HG03521 (cell line): Measurements from ENCODE around the gene SLC6A18.

Experiments
- ATAC-seq: cut with Tn5 transposase; IDR thresholded peaks from one replicate; pipeline ENCODE4 v1.9.1; 2021; ENCODE audit warnings: mild to moderate bottlenecking, moderate library complexity; ENCODE audit not compliant: unreplicated experiment

SLC6A18 gene

DNA sequence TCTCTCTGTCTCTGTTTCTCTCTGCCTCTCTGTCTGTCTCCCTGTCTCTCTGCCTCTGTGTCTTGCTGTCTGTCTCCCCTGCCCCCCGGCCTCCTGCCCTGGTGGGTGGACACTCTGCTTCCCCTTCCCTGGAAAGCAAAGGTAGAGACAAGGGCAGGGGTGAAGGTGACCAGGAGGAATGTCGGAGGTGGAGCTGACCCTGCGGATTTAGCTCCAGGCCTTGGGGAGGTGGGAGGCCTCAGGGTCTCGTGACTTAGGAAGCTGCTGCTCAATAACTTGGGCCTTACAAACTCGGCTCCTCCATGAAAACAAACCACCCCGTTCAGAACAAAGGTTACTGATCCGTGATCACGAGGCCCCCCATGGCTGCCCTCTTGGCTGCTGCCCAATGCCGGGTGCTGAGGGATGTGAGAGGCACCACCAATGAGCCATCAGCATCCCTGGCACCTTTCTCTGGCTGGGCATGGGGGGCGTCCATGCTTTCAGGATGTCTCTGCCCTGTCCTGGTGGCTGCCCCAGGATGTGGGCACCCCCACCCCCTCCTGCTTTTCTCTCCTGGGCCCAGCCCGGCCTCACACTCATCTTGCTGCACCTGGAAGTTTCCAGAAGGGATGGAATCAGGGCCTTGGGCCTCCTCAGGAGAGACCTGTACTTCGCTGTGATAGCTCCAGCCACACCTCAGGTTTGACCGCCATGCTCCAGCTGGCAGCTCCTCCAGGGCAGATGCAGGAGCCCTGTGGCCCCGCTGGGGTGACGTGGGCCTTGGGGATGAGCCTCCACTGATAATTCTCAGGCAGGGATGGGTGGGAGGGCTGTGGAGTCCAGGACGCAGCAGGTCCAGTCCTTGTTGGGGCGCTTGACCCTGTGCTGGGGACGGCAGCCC, 38.6 kb upstream of the SLC6A18 start:
- ATAC-seq: no peak

DNA sequence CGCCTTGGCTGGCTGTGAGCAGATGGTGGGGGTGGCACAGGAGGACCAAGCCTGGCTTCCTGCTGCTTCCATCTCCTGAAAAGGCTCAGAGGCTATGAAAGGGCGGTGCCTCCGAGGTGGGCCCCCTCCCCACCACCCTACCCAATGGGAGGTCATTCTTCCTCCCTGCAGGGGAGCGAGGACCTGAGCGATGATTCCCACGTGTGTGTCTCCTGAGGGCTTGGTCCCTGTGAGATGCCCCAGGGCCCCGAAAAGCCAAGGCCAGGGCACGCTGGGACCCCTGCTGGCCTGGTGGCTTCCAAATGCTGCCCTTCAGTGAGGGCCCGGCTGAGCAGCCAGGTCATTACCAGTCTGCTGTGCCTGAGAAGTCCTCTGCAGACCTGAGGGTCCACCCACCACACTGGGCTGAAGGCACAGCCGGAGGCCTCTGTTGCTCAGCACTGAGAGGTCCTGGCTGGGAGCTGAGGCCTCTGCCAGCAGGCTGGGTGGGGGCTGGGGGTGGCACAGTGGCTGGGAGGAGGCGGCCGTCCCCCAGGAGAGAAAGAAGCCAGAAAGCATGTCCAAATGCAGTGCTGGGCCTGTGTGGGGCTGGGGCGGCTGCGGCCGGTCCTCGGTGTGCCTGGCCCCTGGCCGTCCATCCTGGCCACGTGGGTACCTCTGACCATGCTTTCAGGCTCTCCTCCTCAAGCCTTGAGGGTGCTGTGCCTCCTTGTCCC, 37.8 kb upstream of the SLC6A18 start:
- no peak for ATAC-seq

DNA sequence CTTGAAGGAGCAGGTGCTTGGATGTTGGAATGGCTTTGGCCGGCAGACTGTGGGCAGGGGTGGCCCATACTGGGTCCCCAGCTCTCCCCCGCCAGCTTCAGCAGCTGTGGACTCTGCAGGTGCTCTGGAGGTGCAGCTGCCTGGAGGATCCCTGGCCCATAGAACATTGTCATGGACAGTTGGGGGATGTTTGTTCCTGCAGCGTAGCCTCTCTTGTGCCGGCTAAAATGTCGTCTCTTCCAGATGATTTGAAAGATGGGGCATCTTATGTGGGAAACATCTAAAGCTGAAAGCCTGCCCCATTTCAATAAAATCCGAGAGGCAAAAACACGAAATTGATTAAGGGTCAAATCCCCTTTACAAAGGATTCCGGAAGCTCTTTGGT, 37.2 kb upstream of the SLC6A18 start:
- no peak for ATAC-seq

GRCh38 chr5:1188464-1188863, 36.7 kb upstream of the SLC6A18 start:
- no peak for ATAC-seq

DNA sequence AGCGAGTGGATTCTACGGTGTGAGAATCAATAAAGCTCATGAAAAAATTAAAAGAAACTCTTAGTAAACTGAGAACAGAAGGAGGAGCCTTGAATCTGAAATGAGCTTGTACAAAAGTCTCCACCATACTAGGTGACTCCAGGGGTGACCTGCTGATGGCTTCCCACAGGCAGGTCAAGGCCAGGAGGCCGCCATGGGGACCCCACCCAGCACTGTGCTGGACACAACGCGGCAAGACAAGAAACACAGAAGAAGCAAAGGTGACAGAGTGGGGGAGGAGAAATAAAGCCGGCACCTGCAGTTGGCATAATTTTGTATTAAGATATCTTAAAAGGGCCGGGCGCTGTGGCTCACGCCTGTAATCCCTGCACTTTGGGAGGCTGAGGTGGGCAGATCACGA, 35.9 kb upstream of the SLC6A18 start:
- no peak for ATAC-seq

- ATAC-seq: no peak
Observed at GRCh38 chr5:1190278-1190677, 34.9 kb upstream of the SLC6A18 start.

GRCh38 chr5:1190837-1191239, 34.3 kb upstream of the SLC6A18 start:
- no peak for ATAC-seq

GRCh38 chr5:1192971-1193590, 32.1 kb upstream of the SLC6A18 start:
- no peak for ATAC-seq

GRCh38 chr5:1193591-1193985, 31.6 kb upstream of the SLC6A18 start:
- no peak for ATAC-seq

DNA sequence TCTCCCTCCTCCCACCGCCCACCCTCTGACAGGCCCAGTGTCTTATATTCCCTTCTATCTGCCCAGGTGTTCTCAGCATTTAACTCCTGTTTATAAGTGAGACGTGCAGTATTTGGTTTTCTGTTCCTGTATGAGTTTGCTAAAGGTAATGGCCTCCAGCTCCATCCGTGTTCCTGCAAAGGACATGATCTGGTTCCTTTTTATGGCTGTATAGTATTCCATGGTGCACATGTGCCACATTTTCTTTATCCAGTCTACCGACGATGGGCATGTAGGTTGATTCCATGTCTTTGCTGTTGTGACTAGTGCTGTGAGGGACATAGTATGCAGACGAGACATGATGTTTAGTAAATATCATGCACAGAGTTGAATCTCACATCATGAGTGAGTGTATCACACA, 30.8 kb upstream of the SLC6A18 start:
- ATAC-seq: no peak

- no peak for ATAC-seq
Observed at GRCh38 chr5:1195439-1195838, 29.7 kb upstream of the SLC6A18 start.

DNA sequence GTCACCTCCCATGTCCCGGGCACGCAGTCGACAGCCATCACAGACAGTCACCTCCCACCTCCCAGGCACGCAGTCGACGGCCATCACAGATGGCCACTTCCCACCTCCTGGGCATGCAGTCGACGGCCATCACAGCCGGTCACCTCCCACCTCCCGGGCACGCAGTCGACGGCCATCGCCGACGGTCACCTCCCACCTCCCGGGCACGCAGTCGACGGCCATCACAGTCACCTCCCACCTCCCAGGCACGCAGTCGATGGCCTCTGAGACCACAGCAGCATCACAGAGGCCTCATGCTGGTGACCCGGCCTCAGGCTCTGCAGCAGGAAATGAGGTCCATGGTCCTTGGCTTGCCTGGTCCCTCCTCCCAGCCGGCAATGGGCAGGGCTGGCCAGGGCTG, 29.3 kb upstream of the SLC6A18 start:
- no peak for ATAC-seq

GRCh38 chr5:1196562-1196961, 28.6 kb upstream of the SLC6A18 start:
- no peak for ATAC-seq

DNA sequence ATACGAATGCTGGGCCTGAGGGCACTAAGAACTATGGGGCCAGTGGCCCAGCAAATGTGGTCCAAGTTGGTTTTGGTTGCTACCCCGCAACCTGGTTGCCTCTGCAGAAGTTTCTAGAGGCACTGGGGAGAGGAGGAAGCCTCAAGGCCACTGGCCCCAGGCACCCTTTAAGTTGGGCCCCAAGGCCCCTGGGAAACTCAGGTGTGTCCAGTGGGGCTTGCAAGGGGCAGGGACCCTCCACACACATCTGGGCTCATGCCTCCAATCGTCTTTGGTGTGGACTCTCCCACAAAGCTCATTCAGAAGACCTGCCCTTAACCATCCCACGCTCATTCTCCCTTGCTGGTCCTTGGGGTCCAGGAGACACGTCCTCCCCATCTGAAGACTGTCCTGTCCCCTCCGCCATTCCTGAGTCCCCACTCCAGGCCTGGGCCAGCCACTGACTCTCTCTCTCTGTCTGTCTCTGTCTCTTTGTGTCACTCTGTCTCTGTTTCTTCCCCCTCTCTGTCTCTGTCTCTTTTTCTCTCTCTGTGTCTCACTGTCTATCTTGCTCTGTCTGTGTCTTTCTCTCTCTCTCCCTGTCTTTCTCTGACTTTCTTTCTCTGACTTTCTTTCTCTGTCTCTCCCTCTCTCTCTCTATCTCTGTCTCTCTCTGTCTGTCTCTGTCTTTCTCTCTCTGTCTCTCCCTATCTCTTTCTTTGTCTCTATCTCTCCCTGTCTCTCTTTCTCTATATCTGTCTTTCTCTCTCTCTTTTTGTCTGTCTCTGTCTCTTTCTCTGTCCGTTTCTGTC, 27.1 kb upstream of the SLC6A18 start:
- ATAC-seq: no peak

- no peak for ATAC-seq
Observed at GRCh38 chr5:1199340-1199648, 25.9 kb upstream of the SLC6A18 start.

GRCh38 chr5:1199649-1200494, 25.3 kb upstream of the SLC6A18 start:
- no peak for ATAC-seq

- no peak for ATAC-seq
Observed at GRCh38 chr5:1200495-1201326, 24.5 kb upstream of the SLC6A18 start.

- no peak for ATAC-seq
Observed at GRCh38 chr5:1201327-1202025, 23.7 kb upstream of the SLC6A18 start, which contains the start of gene SLC6A19. SLC6A19 (plus strand) TSS chr5:1201595; CDS start chr5:1201651, 56 bp downstream.
